HG03558 (cell line): Measurements from ENCODE around the gene COX19.
"Not testable (repeated sequence)": the region's sequence is repeated elsewhere in the genome, so short reads cannot be mapped to it uniquely, and the experiment has no call there.

Experiments used
- ATAC-seq: cut with Tn5 transposase; IDR thresholded peaks from one replicate; pipeline ENCODE4 v1.9.1; 2021; ENCODE audit warnings: moderate number of reproducible peaks; ENCODE audit not compliant: unreplicated experiment; ENCODE audit errors: extremely low read depth

COX19 gene

DNA sequence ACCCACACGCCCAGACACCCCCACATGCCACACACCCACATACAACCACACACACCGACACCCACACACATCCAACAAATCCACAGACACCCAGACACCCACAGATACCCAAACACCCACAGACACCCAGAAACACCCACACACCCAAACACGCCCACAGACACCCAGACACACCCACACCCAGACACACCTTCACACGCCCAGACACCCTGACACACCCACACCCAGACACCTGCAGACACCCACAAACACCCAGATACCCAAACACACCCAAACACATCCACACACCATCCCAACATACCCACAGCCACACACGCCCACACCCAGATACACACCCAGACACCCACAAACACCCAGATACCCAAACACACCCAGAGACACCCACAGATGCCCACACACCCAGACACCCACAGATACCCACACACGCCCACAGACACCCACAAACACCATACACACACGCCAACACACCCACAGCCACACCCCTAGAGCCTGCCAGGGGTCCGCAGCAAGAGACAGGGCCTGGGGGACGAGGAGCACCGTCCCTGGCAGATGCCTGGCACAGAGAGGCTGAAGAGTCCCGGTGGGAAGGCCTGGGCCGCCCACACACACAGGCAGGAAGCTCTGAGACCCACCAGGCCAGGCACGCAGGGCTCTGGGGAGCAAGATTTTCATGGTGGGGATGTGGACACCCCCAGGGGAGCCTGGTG is 36.1 kb upstream of the COX19 start:
- no peak for ATAC-seq

DNA sequence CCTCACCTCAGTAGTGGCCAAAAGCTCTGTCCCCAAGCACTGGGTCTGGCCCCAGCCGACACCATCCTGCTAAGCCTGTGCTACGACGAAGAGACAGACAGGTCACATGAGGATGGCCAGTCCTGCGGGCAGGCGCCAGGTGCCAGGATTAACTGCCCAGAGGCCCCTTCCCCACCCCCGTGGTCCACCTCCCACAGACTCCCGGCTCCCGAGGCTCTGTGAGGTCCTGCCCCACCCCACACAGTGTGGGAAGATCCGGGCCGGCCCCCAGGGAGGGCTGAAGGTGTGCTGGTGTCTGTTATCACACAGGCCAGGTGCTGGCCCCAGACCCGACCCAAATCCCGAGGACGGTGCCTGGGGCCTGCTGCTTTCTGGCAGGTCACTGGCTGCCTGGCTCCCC is 34.9 kb upstream of the COX19 start:
- ATAC-seq = no peak

DNA sequence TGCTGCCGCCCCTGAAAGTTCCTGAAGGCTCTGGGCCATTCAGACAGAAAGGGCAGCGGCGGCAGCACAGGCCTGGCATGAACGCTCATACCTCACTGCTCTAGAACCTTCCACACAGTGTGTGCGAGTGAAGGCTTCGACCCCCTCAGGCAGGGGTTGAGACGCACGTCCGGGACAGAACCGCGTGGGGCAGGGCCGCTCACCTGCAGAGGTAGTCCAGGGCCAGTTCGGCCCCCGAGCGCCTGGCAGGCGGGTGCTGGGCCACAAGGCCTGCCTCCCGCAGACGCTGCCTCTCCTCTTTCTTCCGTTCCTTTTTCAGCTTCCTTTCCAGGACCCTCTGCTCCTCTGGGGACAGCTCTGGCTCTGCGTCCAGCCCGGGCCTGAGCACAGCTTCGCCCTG is 34.4 kb upstream of the COX19 start:
- ATAC-seq = no peak

DNA sequence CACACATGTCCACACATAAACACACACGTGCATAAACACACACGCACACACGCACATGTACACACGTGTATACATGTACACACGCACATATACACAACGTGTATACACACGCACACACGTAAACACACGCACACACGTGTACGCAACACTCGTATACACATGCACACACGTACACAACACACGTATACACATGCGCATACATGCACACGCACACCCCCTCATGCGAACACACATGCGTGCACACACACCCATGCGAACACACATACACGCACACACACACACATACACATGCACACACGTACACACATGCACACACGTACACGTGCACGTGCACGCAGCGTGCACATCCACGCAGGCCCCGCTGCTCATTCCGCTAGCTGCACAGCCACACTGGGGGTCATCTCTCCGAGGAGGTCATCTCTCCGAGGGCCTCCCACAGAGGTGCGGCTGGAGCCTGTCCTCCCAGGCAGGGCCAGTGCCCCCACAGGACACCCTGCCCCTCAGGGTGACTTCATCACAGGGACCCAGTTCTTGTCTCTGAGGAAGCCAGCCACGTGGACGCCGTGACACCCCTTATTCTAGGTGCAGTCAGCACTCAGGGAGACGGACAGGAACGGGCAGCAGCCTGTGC is 33.5 kb upstream of the COX19 start:
- ATAC-seq = no peak

DNA sequence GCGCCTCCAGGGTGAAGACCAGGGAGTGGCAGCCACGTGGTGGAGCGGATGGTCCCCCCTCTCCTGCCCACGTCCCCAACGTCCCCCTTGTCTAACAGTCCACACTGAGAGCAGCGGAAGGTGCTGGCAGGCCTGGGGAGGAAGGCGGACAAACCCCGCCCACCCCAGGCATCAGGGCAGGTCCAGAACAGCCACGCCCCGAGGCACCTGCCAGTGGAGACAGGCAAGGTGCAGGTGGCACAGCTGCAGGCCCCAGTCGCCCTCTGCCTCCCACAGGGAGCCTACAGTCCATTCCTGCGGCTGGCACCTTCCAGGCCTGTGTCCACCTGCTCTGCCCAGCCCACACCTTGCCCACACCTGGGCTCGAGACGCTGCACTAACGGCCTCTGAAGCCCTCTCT is 32.6 kb upstream of the COX19 start:
- no peak for ATAC-seq

DNA sequence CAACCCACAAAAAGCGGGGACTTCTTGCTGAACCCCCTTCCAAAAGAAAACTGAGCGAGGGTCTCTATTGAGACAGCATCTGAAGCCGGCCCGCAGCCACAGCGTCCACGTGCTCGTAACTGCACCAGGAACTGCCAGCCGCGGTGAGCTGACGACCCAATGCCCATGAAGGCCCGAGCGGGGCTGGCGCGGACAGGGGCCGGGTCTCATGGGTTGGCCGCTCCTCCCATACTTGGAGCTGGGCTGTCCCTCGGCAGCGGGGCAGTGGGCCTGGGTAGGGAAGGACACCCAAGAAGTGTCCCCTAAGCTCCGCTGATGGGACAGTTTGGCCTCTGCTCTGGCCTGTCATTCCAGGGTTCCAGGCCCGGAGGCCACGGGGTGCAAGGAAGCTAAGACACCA is 30.0 kb upstream of the COX19 start:
- ATAC-seq = no peak

DNA sequence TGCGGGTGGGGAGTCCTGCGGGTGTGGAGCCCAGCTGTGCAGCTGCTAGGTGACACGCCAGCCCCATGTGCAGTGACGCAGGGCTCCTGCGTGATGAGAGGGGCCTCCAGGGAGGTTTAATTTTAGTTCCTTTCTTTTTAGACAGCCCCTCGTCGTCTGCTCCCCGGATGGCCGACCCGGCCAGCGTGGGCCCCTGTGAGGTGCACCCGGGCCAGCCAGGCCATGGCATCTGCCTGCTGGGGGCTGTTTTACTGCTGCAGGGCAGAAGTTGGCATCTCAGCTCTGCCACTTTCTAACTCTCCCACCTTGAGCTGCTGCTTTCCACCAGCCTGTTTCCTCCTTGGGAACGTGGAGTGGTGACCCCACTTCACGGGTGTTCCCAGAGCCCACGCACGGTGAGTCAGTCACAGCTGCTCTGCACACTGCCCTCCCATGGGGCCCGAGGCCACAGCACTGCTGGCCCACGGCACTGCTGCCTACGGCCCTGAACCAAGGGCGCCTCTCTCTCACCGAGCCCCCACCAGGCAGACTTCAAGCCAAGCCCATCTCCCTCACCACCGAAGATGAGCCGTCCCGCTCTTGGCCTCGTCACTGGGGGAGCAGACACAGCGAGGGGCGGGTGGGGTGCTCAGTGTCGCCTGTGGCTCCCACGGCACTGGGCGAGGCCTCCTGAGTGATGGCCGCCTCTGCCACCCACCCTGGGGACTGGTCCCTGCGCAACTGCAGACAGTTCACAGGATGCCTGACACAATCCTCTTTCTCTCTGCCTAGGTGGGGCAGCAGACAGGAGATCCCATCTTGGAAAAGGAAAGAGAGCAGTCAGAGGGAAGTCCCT is 28.9 kb upstream of the COX19 start:
- ATAC-seq = no peak

DNA sequence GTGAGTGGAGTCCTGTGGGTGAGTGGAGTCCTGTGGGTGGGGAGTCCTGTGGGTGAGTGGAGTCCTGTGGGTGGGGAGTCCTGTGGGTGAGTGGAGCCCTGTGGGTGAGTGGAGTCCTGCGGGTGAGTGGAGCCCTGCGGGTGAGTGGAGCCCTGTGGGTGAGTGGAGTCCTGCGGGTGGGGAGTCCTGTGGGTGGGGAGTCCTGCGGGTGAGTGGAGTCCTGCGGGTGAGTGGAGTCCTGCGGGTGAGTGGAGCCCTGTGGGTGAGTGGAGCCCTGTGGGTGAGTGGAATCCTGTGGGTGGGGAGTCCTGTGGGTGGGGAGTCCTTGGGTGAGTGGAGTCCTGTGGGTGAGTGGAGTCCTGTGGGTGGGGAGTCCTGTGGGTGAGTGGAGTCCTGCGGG is 27.1 kb upstream of the COX19 start:
- ATAC-seq = not testable (repeated sequence)

DNA sequence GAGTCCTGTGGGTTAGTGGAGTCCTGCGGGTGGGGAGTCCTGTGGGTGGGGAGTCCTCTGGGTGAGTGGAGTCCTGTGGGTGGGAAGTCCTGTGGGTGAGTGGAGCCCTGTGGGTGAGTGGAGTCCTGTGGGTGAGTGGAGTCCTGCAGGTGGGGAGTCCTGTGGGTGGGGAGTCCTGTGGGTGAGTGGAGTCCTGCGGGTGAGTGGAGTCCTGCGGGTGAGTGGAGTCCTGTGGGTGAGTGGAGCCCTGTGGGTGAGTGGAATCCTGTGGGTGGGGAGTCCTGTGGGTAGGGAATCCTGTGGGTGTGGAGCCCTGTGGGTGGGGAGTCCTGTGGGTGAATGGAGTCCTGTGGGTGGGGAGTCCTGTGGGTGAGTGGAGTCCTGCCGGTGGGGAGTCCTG is 26.7 kb upstream of the COX19 start:
- not testable (repeated sequence) for ATAC-seq

DNA sequence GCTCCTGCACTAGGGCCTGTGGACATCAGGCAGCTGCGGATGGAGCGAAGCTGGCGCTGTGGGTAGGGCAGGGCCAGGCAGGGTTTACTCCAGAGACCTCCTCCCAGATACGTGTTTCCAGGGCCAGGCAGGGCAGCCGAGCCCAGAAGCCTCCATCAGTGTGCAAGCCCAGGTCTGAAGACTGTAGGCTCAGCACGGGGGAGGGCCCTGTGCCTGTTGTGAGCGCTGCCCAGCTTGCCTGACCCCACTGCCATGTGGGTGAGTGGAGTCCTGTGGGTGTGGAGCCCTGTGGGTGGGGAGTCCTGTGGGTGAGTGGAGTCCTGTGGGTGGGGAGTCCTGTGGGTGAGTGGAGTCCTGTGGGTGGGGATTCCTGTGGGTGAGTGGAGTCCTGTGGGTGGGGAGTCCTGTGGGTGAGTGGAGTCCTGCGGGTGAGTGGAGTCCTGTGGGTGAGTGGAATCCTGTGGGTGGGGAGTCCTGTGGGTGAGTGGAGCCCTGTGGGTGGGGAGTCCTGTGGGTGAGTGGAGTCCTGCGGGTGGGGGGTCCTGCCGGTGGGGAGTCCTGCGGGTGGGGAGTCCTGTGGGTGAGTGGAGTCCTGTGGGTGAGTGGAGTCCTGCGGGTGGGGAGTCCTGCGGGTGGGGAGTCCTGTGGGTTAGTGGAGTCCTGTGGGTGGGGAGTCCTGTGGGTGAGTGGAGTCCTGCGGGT is 25.9 kb upstream of the COX19 start:
- not testable (repeated sequence) for ATAC-seq

DNA sequence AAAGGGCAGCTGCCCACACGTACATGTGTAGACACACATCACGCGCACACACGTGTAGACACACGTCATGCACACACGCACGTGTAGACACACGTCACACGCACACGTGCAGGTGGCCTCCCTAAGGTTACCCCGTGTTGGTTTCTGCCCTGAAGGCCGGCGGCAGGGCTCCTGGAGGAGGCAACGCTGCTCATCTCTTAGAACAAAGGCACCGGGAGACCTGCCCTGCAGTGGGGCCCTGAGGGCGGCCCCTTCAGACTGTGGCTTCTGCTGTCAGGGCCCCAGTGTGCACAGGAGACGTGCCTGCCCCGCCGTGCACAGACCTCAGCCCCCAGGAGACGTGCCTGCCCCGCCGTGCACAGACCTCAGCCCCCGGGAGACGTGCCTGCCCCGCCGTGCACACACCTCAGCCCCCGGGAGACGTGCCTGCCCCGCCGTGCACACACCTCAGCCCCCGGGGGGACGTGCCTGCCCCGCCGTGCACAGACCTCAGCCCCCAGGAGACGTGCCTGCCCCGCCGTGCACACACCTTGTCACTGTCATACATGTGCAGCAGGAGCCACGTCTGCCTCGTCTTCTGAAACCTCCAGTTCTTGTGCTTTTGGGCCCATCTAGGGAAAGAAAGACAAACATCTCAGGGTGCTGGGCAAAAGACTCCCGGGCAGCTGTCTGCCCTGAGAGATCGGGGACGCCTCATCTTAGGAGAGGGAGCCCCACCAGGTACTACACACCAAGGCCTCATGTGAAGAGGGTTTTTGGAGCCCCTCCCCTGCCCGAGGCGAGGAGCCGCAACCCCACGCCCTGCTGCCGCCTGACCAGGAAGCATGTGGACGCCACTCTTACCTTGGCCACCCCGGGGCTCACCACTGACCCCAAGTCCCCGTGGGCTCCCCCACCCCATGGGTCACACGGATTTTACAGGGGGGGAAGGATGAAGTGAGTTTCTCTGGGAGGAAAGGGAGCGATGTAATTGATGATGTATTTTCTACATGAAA is 24.9 kb upstream of the COX19 start:
- ATAC-seq = no peak

DNA sequence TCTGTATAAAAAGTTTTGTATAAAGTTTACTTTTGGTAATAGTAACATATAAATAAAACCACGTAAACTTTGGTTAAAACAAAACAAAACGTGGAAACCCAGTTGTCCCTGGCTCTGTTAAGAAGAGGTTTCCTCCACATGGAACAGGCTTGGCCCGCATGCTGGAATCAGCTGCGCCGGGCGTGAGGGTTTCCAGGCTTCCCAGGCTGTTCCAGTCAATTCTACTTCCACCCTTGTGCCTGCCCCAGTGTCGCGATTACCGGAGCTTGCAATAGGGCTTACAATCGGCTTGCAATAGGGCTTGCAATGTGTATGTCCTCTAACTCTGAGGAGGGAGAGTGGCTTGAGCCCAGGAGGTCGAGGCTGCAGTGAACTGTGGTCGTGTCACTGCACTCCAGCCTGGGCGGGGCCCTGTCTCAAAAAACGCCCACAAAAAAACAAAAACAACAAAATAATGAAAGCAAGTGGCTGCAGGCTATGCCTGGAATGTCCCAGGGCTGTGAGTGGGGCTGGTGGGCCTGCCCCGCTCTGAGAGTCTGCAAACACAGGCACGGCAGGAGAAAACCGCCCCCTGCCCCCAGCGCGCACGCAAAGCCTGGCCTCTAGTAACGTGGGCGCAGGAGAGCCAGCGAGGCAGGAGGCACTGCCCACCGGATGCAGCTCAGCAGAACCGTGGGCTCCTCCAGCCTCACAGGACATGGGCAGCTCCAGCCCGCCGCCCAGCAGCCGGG is 24.0 kb upstream of the COX19 start:
- no peak for ATAC-seq

DNA sequence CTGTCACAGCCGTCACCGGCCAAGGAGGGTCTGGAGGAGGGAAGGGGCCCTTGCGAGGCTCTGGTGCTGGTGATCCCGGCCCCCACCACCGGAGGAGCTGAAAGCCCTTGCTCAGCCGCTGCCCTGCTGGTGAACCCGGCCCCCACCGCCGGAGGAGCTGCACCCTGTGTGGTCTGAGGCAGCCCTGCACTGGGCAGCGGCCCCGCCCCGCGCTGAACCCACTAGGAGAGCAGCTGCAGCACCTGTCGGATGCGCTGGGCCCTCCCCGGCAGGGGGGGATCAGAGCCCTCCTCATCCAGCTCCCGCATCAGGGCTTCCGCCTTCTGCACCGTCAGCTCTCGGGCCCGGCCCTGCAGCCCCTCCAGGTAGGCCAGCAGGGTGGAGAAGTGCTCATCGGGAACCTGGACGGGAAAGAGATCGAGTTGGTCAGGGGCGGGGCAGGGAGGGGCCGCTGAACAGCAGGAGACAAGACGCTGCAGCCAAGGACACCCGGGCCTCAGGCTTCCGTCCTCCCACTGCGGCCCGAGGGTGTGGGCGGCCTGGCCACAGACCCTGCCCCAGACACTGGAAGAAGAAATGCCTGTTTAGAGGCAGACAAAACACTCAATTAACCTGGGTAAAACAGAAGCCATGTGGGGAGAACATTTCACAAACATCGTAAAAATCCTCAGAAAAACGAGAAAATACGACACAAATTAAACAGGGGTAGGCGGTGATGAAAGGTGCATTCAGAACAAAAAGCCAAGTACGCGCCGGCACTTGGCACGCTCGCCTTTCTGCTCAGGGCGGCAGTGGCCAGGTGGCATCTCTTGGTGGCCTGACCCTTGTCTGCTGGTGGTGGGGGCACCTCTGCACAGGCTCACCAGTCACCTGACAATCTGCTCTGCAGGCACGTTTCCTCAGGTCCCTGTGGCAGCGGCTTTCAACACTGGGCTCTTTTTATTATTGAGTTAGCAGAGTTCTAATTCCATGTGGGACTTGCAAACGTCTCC is 22.4 kb upstream of the COX19 start:
- no peak for ATAC-seq

DNA sequence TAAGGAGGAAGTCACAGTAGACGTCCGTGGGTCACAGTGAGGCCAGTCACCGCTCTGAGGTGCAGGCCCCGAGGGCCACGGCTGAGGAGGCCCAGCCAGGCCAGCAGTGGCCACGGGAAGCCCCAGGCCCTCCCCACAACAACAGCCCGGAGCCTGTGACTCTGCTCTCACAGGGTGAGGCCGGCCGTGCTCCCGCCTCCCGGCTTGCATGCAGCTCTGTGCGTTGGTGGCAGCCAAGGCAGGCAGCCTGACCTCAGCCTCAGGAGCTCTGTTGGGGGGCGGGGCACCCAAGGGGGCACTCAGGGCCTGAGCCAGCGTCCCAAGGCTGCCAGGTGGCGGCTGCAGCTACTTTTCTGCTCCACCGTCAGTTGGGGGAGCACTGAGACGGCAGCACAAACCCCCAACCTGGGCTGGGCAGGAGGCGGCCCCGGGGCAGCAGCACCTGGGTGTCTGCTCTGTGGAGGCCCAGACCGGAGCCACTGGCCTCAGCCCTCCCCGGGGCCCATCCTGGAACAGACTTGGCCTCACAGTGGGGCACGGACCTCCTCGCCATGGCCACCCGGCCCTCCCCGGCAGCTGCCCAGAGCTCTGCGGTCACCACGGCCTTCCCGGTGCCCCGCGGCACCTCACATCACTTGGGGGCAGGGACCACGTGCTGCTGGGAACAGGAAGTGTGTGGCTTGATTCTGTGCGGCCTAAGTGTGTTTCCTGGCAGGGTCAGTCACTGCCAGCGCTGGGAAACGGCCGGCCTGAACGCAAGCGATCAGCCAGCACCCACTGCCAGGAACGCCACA is 20.9 kb upstream of the COX19 start:
- no peak for ATAC-seq

DNA sequence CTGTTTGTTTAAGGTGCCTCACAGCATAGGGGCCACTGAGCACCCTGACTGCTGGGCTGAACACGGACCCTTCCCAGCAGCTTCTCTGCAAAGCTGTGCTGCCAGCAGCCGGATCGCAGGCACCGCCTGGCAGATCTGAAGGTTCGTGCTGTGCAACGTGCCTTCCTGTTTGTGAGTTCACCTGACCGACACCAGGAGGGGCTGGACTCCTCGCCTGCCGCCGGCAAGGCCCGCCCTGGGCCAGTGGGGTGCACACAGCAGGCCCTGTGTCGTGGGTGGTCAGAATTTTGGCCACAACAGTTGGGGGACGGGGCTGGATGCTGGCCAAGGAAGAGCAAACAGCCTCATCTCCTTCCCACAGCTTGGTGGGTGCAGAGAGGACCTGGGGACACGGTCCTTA is 20.2 kb upstream of the COX19 start:
- ATAC-seq = no peak

DNA sequence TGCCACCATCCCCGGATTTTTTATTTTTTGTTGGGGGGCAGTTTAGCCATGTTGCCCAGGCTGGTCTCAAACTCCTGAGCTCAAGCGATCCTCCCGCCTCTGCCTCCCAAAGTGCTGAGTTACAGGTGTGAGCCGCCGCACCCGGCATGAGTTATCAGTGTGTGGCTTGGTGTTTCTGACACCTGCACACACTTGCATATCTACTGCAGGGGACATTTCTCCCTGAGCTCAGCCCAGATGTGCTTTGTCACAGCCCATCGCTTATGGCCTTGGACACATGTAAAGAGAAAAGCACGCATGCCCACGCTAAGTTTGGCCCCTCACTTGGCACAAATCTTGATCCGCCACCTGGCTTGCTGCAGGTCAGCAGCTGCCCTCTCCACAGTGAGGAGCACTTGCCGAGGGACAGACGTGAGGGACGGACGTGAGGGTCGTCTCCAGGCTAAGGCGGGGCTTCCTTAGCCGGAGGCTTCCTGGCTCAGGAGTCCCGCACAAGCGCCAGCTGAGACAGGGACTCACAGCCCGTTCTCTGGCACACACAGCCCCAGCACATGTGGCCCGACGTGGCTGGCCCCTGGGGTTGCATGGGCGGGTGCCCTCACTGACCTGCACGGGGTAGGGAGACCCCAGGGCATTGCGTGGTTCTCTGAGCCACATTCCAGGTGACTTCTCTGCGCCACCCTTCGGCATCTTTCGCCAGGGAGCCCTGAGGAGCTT is 19.4 kb upstream of the COX19 start:
- no peak for ATAC-seq
